C4-2B (cell line): ENCODE measurements around the gene GHR.

Source experiments
- H3K27ac ChIP-seq: fragments of 450-650 bp; 2 replicates; pipeline ENCODE4 v1.5.1; 2017
- ZFX ChIP-seq: fragments of 450-650 bp; IDR thresholded peaks from 2 replicates; pipeline ENCODE4 v1.6.1; 2017
- TF ChIP-seq, protein P1 (sequence below): fragments of 450-650 bp; conservative IDR thresholded peaks from 2 replicates; pipeline ENCODE4 v1.5.1; 2017; ENCODE audit warnings: mild to moderate bottlenecking

The GHR gene

GRCh38 chr5:42422656-42423280 is 471 bp upstream of the GHR start:
- TF ChIP-seq ZFX, result no peak
- TF ChIP-seq, protein P1, sequence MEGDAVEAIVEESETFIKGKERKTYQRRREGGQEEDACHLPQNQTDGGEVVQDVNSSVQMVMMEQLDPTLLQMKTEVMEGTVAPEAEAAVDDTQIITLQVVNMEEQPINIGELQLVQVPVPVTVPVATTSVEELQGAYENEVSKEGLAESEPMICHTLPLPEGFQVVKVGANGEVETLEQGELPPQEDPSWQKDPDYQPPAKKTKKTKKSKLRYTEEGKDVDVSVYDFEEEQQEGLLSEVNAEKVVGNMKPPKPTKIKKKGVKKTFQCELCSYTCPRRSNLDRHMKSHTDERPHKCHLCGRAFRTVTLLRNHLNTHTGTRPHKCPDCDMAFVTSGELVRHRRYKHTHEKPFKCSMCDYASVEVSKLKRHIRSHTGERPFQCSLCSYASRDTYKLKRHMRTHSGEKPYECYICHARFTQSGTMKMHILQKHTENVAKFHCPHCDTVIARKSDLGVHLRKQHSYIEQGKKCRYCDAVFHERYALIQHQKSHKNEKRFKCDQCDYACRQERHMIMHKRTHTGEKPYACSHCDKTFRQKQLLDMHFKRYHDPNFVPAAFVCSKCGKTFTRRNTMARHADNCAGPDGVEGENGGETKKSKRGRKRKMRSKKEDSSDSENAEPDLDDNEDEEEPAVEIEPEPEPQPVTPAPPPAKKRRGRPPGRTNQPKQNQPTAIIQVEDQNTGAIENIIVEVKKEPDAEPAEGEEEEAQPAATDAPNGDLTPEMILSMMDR, result no peak
- H3K27ac ChIP-seq, result peak overlapping the region; percentile 67

GRCh38 chr5:42426016-42426415 is 2.8 kb downstream of the GHR start:
- no peak for TF ChIP-seq ZFX
- TF ChIP-seq, protein P1, result no peak
- H3K27ac ChIP-seq, result no peak overlapping the region; the same call in 1 of the 2 replicates

- peak overlapping the region; percentile 61; the same call in 1 of the 2 replicates for H3K27ac ChIP-seq
- TF ChIP-seq, protein P1, result no peak
- no peak for TF ChIP-seq ZFX
These were observed 6.5 kb downstream of the GHR start for GRCh38 chr5:42429694-42430093.

DNA sequence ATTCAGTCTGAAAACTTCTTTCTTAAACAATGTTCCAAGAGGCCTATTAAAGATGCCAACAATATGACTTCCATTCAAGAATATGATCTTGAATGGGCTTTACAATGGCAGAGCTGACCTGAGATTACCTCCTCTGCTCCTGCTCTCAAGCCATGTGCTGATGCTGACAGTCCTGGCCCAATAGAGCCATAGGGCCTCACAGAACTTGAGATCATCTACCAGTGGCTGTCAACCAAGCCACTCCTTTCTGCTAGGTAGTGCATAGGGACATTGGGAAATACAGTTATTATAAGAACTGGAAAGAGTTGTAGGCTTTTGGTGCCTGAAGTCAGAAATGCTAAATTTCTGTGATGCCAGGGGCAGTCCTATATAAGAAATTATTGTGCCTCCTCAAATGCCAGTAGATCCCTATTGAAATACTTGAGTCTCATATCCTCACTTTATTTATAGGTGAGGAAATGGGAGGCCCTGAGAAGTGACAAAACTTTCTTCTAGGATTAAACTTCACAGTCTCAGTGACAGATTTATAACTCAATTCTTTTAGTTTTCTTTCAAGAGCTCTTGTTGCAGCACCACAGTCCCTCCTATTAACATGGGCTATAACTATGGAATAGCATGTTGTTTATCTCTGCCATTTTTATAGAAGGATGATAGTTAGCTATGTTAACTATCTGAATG is 10.9 kb downstream of the GHR start:
- TF ChIP-seq, protein P1, result no peak
- no peak for TF ChIP-seq ZFX
- no peak overlapping the region; the same call in 1 of the 2 replicates for H3K27ac ChIP-seq

DNA sequence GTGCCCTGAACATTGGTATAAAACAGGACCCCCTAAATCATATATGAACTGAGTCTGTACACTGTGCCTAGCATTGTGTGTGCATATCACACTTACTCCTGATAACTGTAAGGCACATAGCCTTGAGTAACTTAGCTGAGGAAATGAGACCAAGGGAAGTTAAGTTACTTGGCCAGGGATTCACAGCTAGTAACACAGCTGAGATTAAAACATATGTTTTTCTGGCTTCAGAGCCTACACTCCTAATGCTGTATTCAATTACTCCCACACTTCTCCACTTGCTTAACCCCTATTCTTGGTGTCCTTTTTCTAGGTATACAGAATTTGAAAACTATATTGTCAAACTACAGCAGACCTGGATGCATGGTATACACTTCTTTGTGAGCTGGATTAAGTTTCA is 12.8 kb downstream of the GHR start:
- TF ChIP-seq ZFX, result no peak
- TF ChIP-seq, protein P1, result no peak
- H3K27ac ChIP-seq, result no peak overlapping the region

- TF ChIP-seq, protein P1, result no peak
- TF ChIP-seq ZFX, result no peak
These were observed 31.2 kb downstream of the GHR start for GRCh38 chr5:42454216-42454995.

DNA sequence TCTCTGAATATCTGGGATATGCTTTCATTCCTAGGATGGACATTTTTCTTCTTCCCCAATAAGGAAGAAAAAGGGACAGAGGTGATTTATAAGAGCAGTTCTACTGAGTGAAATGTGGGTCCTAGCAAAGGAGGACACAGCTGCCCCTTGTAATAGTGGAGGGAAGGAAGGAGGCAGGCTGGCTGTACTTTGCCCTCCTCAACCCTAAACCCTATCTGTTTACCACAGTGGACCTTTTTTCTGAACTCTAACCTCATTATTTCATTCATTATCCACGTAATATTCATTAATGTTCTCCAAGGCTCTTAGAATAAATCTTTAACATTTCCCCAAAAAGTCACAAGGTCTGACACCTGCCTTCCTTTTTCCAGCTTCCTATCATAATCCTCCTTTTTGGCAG is 37.8 kb downstream of the GHR start:
- TF ChIP-seq ZFX, result no peak
- TF ChIP-seq, protein P1, result no peak
- H3K27ac ChIP-seq, result peak overlapping the region; percentile 39; the same call in 1 of the 2 replicates

More at GRCh38 chr5:42454216-42454995, 31.2 kb downstream of the GHR start:
- no peak overlapping the region for H3K27ac ChIP-seq
